Cardiac muscle cell (in vitro differentiated cells and primary cell): ENCODE measurements around the gene ITIH5. TPM values are rescaled to one million over a fixed set of nuclear protein-coding genes. Genes with fewer than 3 reads are reported as not detected.
A peak's percentile ranks its signal among the peaks of the same experiment; 100 is the strongest.

ENCODE experiments used
- DNase-seq, 2 donors: peaks; one replicate each; pipeline versions ENCODE4 v3.0.0 to v3.0.0-alpha.2; 2010 to 2017; ENCODE audit warnings: low read depth in 1 of 2, low spot score in 1 of 2
- H3K27ac ChIP-seq: fragments of 200-600 bp; sonication (generic); 2 replicates; pipeline ENCODE4 v1.5.1; 2016
- H3K27me3 ChIP-seq: fragments of 200-600 bp; sonication (generic); 2 replicates; pipeline ENCODE4 v1.6.0; 2016; ENCODE audit warnings: control low read depth
- H3K36me3 ChIP-seq: fragments of 200-600 bp; sonication (generic); 2 replicates; pipeline ENCODE4 v1.5.1; 2016; ENCODE audit warnings: control low read depth
- H3K4me1 ChIP-seq: fragments of 200-600 bp; sonication (generic); 2 replicates; pipeline ENCODE4 v1.8.1; 2017; ENCODE audit warnings: low read depth, mild to moderate bottlenecking, mixed run types
- H3K4me3 ChIP-seq: fragments of 200-600 bp; sonication (generic); 2 replicates; pipeline ENCODE4 v1.5.1; 2016; ENCODE audit warnings: mild to moderate bottlenecking
- H3K9me3 ChIP-seq: fragments of 200-600 bp; sonication (generic); 2 replicates; pipeline ENCODE4 v1.5.1; 2017; ENCODE audit warnings: low read depth, mild to moderate bottlenecking, control low read depth
- polyA plus RNA-seq: library from polyadenylated mRNA; unstranded; fragments of >200 nt; fragmentation: Nextera tagmentation; extraction: Ambion mirVana; gene quantifications from 2 replicates; pipeline ENCODE4 v1.2.1, GENCODE V29; 2016
- total RNA-seq: library from RNA; depleted of rRNA; stranded (reverse); fragments of >200 nt; gene quantifications from 2 replicates; pipeline ENCODE4 v1.2.3, GENCODE V29; 2016
- TF ChIP-seq, protein P1 (sequence below): IDR thresholded peaks from 2 replicates; pipeline ENCODE4 v1.5.1; 2012; ENCODE audit warnings: low read depth, mild to moderate bottlenecking, low read length

ITIH5 gene
- total and polyA plus RNA-seq, 2 experiments from 2014 or later = 0.11 to 0.60 TPM

DNA sequence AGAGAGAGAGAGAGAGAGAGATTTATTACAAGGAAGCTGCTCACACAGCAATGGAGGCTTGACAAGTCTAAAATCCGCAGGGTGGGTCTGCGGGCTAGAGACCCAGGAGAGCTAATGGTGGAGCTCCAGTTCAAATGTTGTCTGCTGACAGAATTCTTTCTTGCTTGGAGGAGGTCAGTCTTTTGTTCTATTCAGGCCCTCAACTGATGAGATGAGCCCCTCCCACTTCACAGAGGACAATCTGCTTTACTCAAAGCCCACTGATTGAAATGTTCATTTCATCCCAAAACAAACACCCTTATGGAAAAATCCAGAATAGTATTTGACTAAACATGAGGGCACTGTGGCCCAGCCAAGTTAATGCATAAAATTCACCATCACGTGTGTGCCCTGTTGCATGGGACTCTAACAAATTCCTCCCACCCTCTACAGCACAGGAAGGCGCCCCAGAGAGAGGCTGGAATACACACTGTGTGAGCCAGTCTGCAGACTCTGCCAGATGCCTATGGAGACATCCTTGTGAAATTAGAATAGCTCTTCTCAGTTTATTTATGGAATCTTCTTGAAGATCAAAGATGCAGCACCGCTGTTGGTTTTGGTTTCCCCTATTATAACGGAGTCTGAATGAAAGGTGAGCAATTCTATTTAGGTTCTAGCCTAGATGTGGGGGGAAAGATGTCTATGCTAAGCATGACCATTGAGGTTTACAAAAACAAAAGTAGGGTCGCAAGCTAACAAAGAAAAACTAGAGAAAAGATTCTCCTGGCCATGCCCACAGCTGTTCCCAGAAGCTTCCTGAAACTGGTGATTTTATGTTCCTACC is 132.9 kb downstream of the ITIH5 start:
- TF ChIP-seq, protein P1, sequence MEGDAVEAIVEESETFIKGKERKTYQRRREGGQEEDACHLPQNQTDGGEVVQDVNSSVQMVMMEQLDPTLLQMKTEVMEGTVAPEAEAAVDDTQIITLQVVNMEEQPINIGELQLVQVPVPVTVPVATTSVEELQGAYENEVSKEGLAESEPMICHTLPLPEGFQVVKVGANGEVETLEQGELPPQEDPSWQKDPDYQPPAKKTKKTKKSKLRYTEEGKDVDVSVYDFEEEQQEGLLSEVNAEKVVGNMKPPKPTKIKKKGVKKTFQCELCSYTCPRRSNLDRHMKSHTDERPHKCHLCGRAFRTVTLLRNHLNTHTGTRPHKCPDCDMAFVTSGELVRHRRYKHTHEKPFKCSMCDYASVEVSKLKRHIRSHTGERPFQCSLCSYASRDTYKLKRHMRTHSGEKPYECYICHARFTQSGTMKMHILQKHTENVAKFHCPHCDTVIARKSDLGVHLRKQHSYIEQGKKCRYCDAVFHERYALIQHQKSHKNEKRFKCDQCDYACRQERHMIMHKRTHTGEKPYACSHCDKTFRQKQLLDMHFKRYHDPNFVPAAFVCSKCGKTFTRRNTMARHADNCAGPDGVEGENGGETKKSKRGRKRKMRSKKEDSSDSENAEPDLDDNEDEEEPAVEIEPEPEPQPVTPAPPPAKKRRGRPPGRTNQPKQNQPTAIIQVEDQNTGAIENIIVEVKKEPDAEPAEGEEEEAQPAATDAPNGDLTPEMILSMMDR = no peak
- H3K9me3 ChIP-seq = no peaks in the 10 kb centered on the region
- H3K4me1 ChIP-seq = no peaks in the 10 kb centered on the region
- no peak overlapping the region for H3K4me3 ChIP-seq
- H3K36me3 ChIP-seq = no peaks in the 10 kb centered on the region
- DNase-seq = no peak
- no peak overlapping the region for H3K27ac ChIP-seq
- H3K27me3 ChIP-seq = no peaks in the 10 kb centered on the region

DNA sequence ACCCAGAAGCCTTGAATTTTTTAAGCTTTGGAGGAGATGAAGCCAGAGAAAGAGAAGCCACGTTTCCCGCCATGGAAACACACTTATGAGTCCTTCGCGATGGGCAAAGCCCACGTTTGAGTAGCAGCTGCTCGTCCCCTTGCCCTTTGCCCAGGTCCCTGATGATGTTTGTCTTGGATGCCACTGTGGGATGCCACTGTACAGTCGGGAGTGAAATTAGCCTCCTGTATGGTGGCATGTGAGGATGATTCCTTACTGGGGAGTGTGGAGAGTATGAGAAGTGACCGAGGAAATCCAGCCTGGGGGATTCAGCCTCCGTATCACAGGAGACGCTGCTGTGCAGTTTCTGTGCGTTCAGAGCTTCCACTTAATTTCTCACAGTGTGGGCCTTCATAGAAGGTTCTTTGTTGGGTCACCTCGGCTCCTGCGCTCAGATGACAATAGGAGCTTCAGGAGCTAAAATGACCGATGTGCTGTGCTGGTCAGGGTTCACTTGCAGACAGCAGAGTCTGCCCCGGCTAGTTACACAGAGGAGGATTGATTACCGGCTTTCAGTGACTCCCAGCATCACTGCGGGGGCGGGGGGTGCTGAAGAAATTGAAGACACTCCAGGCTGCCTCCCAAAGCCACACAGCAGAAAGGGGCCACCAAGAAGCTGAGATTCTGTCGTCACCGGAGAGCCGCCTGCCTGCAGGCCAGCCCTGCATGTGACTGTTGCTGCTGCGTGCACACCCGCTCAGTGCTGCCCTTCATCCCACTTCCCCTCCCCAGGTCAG is 133.9 kb downstream of the ITIH5 start:
- Histone ChIP-seq H3K4me1 (no peaks in the 10 kb centered on the region), H3K9me3 (no peaks in the 10 kb centered on the region), H3K36me3 (no peaks in the 10 kb centered on the region), H3K4me3 (no peak overlapping the region), H3K27ac (no peak overlapping the region), H3K27me3 (no peaks in the 10 kb centered on the region)
- TF ChIP-seq, protein P1 = no peak
- DNase-seq = no peak

DNA sequence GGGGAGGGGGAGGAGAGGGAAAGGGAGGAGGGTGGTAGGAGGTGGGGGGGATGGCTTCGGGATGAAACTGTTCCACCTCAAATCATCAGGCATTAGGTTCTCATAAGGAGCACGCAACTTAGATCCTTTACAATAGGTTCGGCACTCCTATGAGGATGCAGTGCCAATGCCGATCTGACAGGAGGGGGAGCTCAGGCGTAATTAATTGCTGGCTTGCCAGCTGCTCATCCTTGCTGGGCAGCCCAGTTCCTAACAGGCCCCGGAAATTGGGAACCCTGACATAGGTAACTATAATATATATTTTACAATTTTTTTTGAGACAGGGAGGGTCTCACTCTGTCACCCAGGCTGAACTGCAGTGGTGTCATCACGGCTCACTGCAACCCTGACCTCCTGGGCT is 137.1 kb downstream of the ITIH5 start:
- Histone ChIP-seq H3K4me1 (no peaks in the 10 kb centered on the region), H3K27ac (no peak overlapping the region), H3K4me3 (no peak overlapping the region), H3K27me3 (no peaks in the 10 kb centered on the region), H3K9me3 (no peaks in the 10 kb centered on the region), H3K36me3 (no peaks in the 10 kb centered on the region)
- DNase-seq = peak; percentile 48 to 70
- TF ChIP-seq, protein P1 = peak; percentile 63

DNA sequence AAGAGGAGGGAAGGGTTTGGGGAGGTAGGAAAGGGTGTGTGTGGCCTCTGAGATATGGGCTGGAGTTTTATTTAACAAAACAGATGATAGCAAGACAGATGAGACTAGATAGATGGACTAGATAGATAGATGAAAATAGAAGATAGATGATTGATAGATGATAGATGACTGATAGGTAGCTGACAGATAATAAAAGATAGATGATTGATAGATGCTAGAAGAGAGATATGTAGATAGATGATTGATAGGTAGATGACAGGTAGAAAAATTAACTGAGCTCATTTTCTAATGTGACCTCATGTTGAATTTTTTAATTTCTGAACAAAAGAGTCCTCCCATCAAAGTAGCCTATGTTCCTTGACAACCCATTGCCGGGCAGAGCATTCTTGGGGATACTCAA is 139.3 kb downstream of the ITIH5 start:
- H3K36me3 ChIP-seq = no peaks in the 10 kb centered on the region
- H3K27me3 ChIP-seq = no peaks in the 10 kb centered on the region
- H3K4me1 ChIP-seq = no peaks in the 10 kb centered on the region
- H3K4me3 ChIP-seq = no peak overlapping the region
- no peaks in the 10 kb centered on the region for H3K9me3 ChIP-seq
- TF ChIP-seq, protein P1 = no peak
- no peak for DNase-seq
- H3K27ac ChIP-seq = no peak overlapping the region

DNA sequence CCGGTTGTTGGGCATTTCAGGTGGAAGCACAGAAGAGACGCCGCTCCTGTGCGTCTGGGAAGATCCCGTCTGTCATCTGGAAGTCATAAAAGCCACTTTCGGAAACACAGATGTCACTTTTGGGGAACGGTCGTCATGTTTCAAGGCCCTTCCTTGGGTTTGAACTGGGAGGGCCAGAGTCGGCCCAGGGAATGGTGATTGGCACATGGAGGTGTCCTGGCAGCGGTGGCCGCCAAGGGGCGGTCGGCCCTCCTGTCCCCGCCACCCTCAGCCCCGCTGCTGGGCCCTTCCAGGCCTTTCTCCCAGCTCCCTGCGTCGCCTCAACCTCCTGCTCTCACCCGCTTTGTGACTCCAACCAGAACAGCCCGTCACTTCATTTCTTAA is 140.8 kb downstream of the ITIH5 start:
- DNase-seq = no peak
- H3K36me3 ChIP-seq = no peaks in the 10 kb centered on the region
- H3K27me3 ChIP-seq = no peaks in the 10 kb centered on the region
- TF ChIP-seq, protein P1 = no peak
- H3K4me3 ChIP-seq = no peak overlapping the region
- no peaks in the 10 kb centered on the region for H3K9me3 ChIP-seq
- no peak overlapping the region for H3K27ac ChIP-seq
- no peaks in the 10 kb centered on the region for H3K4me1 ChIP-seq
